Esophagus muscularis mucosa (tissue), 4 donors: Measurements from ENCODE around the gene THADA.

Experiments used
- EP300 ChIP-seq: sonication (generic); formaldehyde crosslinking; IDR thresholded peaks from one replicate; pipeline ENCODE4 v1.6.1; 2017; ENCODE audit warnings: antibody characterized with exemption
- POLR2A ChIP-seq: fragments of 450-650 bp; IDR thresholded peaks from one replicate; pipeline ENCODE4 v1.6.1; 2017; ENCODE audit warnings: antibody characterized with exemption, moderate library complexity, mild to moderate bottlenecking, low read depth
- POLR2AphosphoS5 ChIP-seq, 2 donors: sonication (generic); formaldehyde crosslinking; IDR thresholded peaks; one replicate each; pipeline ENCODE4 v1.6.1; 2017; ENCODE audit warnings: antibody characterized with exemption in 2 of 2
- TF ChIP-seq, protein P1 (sequence below), 3 experiments: fragments of 200-600 bp in 2 of 3; fragments of 450-650 bp in 1 of 3; sonication (generic) in 2 of 3; IDR thresholded peaks; one replicate each; pipeline ENCODE4 v1.5.1; 2017 to 2019; ENCODE audit warnings: antibody characterized with exemption in 3 of 3, mild to moderate bottlenecking in 2 of 3, moderate library complexity in 1 of 3

DNA sequence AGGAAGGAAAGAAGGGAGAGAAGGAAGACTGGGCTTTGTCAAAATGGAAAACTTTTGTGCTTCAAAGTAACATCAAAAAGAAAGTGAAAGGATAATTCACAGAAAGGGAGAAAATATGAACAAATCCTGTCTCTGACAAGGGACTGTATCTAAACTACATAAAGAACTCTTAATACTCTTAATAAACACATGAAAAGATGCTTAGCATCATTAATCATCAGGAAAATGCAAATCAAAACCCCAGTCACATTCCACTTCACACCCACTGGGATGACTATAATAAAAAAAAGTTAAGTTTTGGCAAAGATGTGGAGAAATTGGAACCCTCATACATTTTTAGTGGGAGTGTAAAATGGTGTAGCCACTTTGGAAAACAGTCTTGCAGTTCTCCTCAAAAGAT lies 357.7 kb downstream of the THADA start:
- TF ChIP-seq, protein P1, sequence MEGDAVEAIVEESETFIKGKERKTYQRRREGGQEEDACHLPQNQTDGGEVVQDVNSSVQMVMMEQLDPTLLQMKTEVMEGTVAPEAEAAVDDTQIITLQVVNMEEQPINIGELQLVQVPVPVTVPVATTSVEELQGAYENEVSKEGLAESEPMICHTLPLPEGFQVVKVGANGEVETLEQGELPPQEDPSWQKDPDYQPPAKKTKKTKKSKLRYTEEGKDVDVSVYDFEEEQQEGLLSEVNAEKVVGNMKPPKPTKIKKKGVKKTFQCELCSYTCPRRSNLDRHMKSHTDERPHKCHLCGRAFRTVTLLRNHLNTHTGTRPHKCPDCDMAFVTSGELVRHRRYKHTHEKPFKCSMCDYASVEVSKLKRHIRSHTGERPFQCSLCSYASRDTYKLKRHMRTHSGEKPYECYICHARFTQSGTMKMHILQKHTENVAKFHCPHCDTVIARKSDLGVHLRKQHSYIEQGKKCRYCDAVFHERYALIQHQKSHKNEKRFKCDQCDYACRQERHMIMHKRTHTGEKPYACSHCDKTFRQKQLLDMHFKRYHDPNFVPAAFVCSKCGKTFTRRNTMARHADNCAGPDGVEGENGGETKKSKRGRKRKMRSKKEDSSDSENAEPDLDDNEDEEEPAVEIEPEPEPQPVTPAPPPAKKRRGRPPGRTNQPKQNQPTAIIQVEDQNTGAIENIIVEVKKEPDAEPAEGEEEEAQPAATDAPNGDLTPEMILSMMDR (IDR thresholded peaks at IDR 0.05), result no peak
- TF ChIP-seq POLR2A (no peak), POLR2AphosphoS5 (IDR thresholded peaks at IDR 0.05) (no peak), EP300 (no peak)
